NCI-H146 (cell line): ENCODE results near the gene GAS2L3.
A peak's percentile ranks its signal among the peaks of the same experiment; 100 is the strongest.

ENCODE experiments used
- DNase-seq: peaks from one replicate; lab custom pipeline; 2025; lab: John Stamatoyannopoulos, UW

The GAS2L3 gene

DNA sequence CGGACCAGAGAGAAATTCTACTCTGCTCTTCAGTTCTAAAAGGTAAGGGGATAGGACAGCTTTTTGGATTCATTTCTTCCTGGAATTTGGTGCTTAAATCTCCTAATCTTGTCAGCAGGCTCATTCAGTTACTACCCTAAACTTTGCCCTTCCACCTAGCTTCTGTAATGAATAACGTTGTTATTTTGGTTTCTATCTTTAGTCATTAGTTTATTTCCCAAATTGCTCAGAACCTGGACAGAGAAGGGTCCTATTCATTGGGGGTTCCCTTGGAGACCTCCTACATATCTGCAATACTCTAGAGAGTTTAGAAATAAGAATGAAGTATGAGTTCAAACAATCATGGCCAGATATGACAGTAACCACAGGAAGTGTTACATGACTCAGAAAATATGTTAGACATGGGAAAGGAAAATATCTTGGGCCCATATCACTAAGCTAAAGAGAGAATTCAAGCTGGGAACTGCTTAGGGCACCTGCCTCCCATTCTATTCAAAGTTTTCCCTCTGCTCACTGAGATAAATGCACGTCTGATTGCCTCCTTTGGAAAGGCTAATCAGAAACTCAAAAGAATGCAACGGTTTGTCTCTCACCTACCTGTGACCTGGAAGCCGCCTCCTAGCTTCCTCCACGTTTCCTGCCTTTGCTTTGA lies 87.9 kb downstream of the GAS2L3 start:
- no peak for DNase-seq

GRCh38 chr12:100666588-100666987 lies 93.1 kb downstream of the GAS2L3 start:
- DNase-seq = no peak

- peak; percentile 73 for DNase-seq
Measured at GRCh38 chr12:100668945-100669536, 95.6 kb downstream of the GAS2L3 start.

DNA sequence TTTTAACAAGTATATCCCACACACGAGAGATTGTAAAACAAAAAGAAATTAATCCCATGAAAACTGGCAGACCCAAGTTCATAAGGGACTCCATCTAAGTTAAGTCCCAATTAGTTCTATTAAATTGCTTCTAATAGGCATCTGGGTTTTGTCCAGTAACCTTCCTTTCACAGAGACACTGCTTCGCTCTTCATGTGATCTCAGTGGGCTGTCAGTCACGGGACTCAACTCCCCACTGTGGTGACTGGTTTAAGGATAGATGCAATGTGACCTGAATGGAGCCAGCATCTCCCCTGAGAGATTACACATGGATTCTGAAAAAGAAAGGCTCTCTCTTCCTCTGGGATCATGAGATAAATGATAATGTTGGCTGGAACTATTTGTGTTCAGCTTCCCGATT lies 96.4 kb downstream of the GAS2L3 start:
- DNase-seq = no peak

GRCh38 chr12:100671396-100672074 lies 98.1 kb downstream of the GAS2L3 start:
- no peak for DNase-seq

GRCh38 chr12:100672075-100672592 lies 98.7 kb downstream of the GAS2L3 start:
- DNase-seq = peak; percentile 13

GRCh38 chr12:100674036-100674888 lies 100.8 kb downstream of the GAS2L3 start:
- DNase-seq = no peak
